ENCODE data around the gene C9orf72.

The C9orf72 gene

GRCh38 chr9:27537756-27538155, 35.5 kb downstream of the C9orf72 start:
- DNase-seq = no peak

GRCh38 chr9:27537027-27537435, 36.2 kb downstream of the C9orf72 start:
- no peak for DNase-seq

- DNase-seq = no peak
Observed at GRCh38 chr9:27536168-27536567, 37.1 kb downstream of the C9orf72 start.

GRCh38 chr9:27535701-27536118, 37.6 kb downstream of the C9orf72 start:
- no peak for DNase-seq

- DNase-seq = no peak
Observed at GRCh38 chr9:27534658-27535209, 38.5 kb downstream of the C9orf72 start.

- no peak for DNase-seq
Observed at GRCh38 chr9:27534131-27534530, 39.1 kb downstream of the C9orf72 start.

- DNase-seq = no peak
Observed at GRCh38 chr9:27533311-27533710, 40.0 kb downstream of the C9orf72 start.

- DNase-seq = no peak
Observed at GRCh38 chr9:27532046-27532445, 41.2 kb downstream of the C9orf72 start.

GRCh38 chr9:27530915-27531755, 42.1 kb downstream of the C9orf72 start:
- no peak for DNase-seq

- peak; percentile 44 to 87 for DNase-seq
Observed at GRCh38 chr9:27529316-27530278, 43.7 kb downstream of the C9orf72 start, which contains the start of gene MOB3B. TSS of gene MOB3B (minus strand) at chr9:27529814. CDS start at chr9:27455550, 74,264 bp downstream.

- peak in 1 of 2 experiments; percentile 48 for DNase-seq
Observed at GRCh38 chr9:27528886-27529315, 44.4 kb downstream of the C9orf72 start.

- DNase-seq = peak in 1 of 2 experiments; percentile 47
Observed at GRCh38 chr9:27528076-27528885, 45.0 kb downstream of the C9orf72 start.

GRCh38 chr9:27527702-27528075, 45.6 kb downstream of the C9orf72 start:
- no peak for DNase-seq

- no peak for DNase-seq
Observed at GRCh38 chr9:27524236-27524635, 49.0 kb downstream of the C9orf72 start, which contains the start of gene IFNK. TSS of gene IFNK (plus strand) at chr9:27524290. CDS start at chr9:27524337, 47 bp downstream.

- no peak for DNase-seq
Observed at GRCh38 chr9:27523141-27523540, 50.1 kb downstream of the C9orf72 start.

GRCh38 chr9:27520986-27521385, 52.3 kb downstream of the C9orf72 start:
- no peak for DNase-seq

GRCh38 chr9:27519466-27520465, 53.5 kb downstream of the C9orf72 start:
- DNase-seq = no peak

GRCh38 chr9:27518809-27519208, 54.5 kb downstream of the C9orf72 start:
- DNase-seq = no peak

- DNase-seq = no peak
Observed at GRCh38 chr9:27518006-27518405, 55.3 kb downstream of the C9orf72 start.

- DNase-seq = no peak
Observed at GRCh38 chr9:27514551-27514950, 58.7 kb downstream of the C9orf72 start.

- DNase-seq = no peak
Observed at GRCh38 chr9:27511771-27512170, 61.5 kb downstream of the C9orf72 start.

Measured in NCI-H526 (cell line).